Body of pancreas (tissue), 4 donors: ENCODE measurements around the gene MEF2D.

Experiments
- POLR2A ChIP-seq, 3 donors: fragments of 450-650 bp; IDR thresholded peaks; one replicate each; pipeline ENCODE4 v1.6.1; 2016; ENCODE audit warnings: antibody characterized with exemption in 3 of 3, mild to moderate bottlenecking in 2 of 3
- TF ChIP-seq, protein P1 (sequence below), 7 experiments: fragments of 450-650 bp in 4 of 7; fragments of 200-600 bp in 3 of 7; sonication (generic) in 3 of 7; IDR thresholded peaks; one replicate each; pipeline ENCODE4 v1.5.1; 2016 to 2019; ENCODE audit warnings: antibody characterized with exemption in 7 of 7

GRCh38 chr1:156533568-156534220 is 33.1 kb upstream of the MEF2D start:
- TF ChIP-seq, protein P1, sequence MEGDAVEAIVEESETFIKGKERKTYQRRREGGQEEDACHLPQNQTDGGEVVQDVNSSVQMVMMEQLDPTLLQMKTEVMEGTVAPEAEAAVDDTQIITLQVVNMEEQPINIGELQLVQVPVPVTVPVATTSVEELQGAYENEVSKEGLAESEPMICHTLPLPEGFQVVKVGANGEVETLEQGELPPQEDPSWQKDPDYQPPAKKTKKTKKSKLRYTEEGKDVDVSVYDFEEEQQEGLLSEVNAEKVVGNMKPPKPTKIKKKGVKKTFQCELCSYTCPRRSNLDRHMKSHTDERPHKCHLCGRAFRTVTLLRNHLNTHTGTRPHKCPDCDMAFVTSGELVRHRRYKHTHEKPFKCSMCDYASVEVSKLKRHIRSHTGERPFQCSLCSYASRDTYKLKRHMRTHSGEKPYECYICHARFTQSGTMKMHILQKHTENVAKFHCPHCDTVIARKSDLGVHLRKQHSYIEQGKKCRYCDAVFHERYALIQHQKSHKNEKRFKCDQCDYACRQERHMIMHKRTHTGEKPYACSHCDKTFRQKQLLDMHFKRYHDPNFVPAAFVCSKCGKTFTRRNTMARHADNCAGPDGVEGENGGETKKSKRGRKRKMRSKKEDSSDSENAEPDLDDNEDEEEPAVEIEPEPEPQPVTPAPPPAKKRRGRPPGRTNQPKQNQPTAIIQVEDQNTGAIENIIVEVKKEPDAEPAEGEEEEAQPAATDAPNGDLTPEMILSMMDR (IDR thresholded peaks at IDR 0.05), result no peak
- TF ChIP-seq POLR2A (IDR thresholded peaks at IDR 0.05), result no peak
